HepG2 (cell line): ENCODE data around the gene CFAP90. TPM values are rescaled to one million over a fixed set of nuclear protein-coding genes. Genes with fewer than 3 reads are reported as not detected.

Source experiments
- ATAC-seq: fragments of 200-7000 bp; cut with Tn5 transposase; 3 replicates; pipeline ENCODE4 v1.9.1; 2020; ENCODE audit warnings: mild to moderate bottlenecking, moderate library complexity
- BruUV-seq: library from RNA; stranded (reverse); fragments of 400-500 nt; replicated peaks from 2 replicates; lab custom pipeline; 2021; lab: Mats Ljungman, UMichigan
- CTCF ChIA-PET: fragments of 300-600 bp; formaldehyde crosslinking; extraction: SDS; loops from one replicate; lab custom pipeline; 2021; ENCODE audit warnings: low total read pairs, inconsistent platforms, low intra/inter-chr PET ratio; lab: Yijun Ruan, JAX
- POLR2A ChIA-PET: fragments of 350-600 bp; sonication (Branson Sonifier 250); formaldehyde crosslinking; loops from one replicate; lab custom pipeline; 2020; ENCODE audit warnings: antibody characterized with exemption, inconsistent platforms; lab: Yijun Ruan, JAX
- DNase-seq: peaks from one replicate; pipeline ENCODE4 v3.0.0-alpha.2; 2015; ENCODE audit warnings: low spot score
- FAIRE-seq: peaks from 3 replicates; lab custom pipeline; 2011; peaks lifted over from hg19 to GRCh38; lab: Jason Lieb, UNC
- H2AFZ ChIP-seq: one replicate; pipeline ENCODE4 v1.6.1; 2011; ENCODE audit warnings: low read length, inconsistent platforms
- H3K27ac ChIP-seq: fragments of 300-600 bp; 3 replicates; pipeline ENCODE4 v1.8.0; 2011; ENCODE audit warnings: mixed run types, mild to moderate bottlenecking, mixed read lengths, low read length, inconsistent platforms; ENCODE audit not compliant: insufficient read depth; ENCODE audit errors: extremely low read length
- H3K27me3 ChIP-seq, 2 experiments: fragments of 200-600 bp in 1 of 2; 2 replicates in 1 of 2; 3 replicates in 1 of 2; pipeline versions ENCODE4 v1.6.0 to v1.8.0; 2011; ENCODE audit warnings: low read length in 2 of 2, mild to moderate bottlenecking in 2 of 2, moderate library complexity in 2 of 2, inconsistent platforms in 1 of 2; ENCODE audit not compliant: insufficient read depth in 2 of 2, control insufficient read depth in 1 of 2
- H3K36me3 ChIP-seq, 2 experiments: fragments of 200-600 bp in 1 of 2; replicated peaks in 1 of 2; 2 replicates in 1 of 2; 3 replicates in 1 of 2; pipeline versions ENCODE4 v1.5.1 to v1.8.0; 2011; ENCODE audit warnings: low read length in 2 of 2, inconsistent platforms in 1 of 2; ENCODE audit not compliant: insufficient read depth in 2 of 2, control insufficient read depth in 1 of 2
- H3K4me1 ChIP-seq: 2 replicates; pipeline ENCODE4 v1.5.1; 2012; ENCODE audit warnings: low read length, inconsistent platforms; ENCODE audit not compliant: insufficient read depth
- H3K4me2 ChIP-seq: 2 replicates; pipeline ENCODE4 v1.6.0; 2011; ENCODE audit warnings: low read depth, low read length, inconsistent platforms
- H3K4me3 ChIP-seq, 3 experiments: fragments of 200-600 bp in 1 of 3; sonication (generic), shearing (Covaris generic) in 1 of 3; replicated peaks in 1 of 3; 2 replicates each; pipeline ENCODE4 v1.5.1; 2011 to 2016; ENCODE audit warnings: low read length in 3 of 3, inconsistent platforms in 2 of 3, low read depth in 2 of 3, mild to moderate bottlenecking in 2 of 3, control low read depth in 1 of 3, mixed read lengths in 1 of 3; ENCODE audit not compliant: insufficient read depth in 1 of 3
- H3K79me2 ChIP-seq: one replicate; pipeline ENCODE4 v1.6.1; 2011; ENCODE audit warnings: low read length, inconsistent platforms; ENCODE audit not compliant: insufficient read depth
- H3K9ac ChIP-seq: 2 replicates; pipeline ENCODE4 v1.6.0; 2011; ENCODE audit warnings: mild to moderate bottlenecking, low read depth, low read length, inconsistent platforms; ENCODE audit not compliant: insufficient read depth
- H3K9me3 ChIP-seq: 2 replicates; pipeline ENCODE4 v1.5.1; 2012; ENCODE audit warnings: mild to moderate bottlenecking, low read length
- H4K20me1 ChIP-seq: 2 replicates; pipeline ENCODE4 v1.6.0; 2011; ENCODE audit warnings: inconsistent platforms, mild to moderate bottlenecking, low read length, moderate library complexity; ENCODE audit not compliant: insufficient read depth
- ATF7 ChIP-seq, 2 experiments: fragments of 450-650 bp in 1 of 2; sonication (generic) in 1 of 2; formaldehyde crosslinking in 1 of 2; IDR thresholded peaks; 2 replicates each; pipeline versions ENCODE4 v1.4.0 to v1.6.1; 2016 to 2020; ENCODE audit warnings: antibody characterized with exemption in 1 of 2, mild to moderate bottlenecking in 1 of 2, missing genetic modification reagents in 1 of 2
- CENPT ChIP-seq: sonication (generic); formaldehyde crosslinking; IDR thresholded peaks from 2 replicates; pipeline ENCODE4 v1.8.0; 2022; ENCODE audit warnings: low read depth, mild to moderate bottlenecking, moderate library complexity, missing genetic modification reagents
- CREB1 ChIP-seq, 2 experiments: fragments of 450-650 bp in 1 of 2; IDR thresholded peaks; 2 replicates each; pipeline ENCODE4 v1.6.1; 2016 to 2017; ENCODE audit warnings: control low read depth in 1 of 2, mild to moderate bottlenecking in 1 of 2, missing compliant biosample characterization in 1 of 2, missing genetic modification characterization in 1 of 2
- FOXC1 ChIP-seq: sonication (generic); formaldehyde crosslinking; IDR thresholded peaks from 2 replicates; pipeline ENCODE4 v1.8.0; 2022; ENCODE audit warnings: mild to moderate bottlenecking, missing genetic modification reagents, borderline replicate concordance
- FOXO4 ChIP-seq: sonication (generic); formaldehyde crosslinking; conservative IDR thresholded peaks from 2 replicates; pipeline ENCODE4 v1.8.1; 2023; ENCODE audit warnings: missing genetic modification reagents
- IRF1 ChIP-seq: sonication (generic); formaldehyde crosslinking; IDR thresholded peaks from 2 replicates; pipeline ENCODE4 v1.4.0; 2020; ENCODE audit warnings: low read depth, mild to moderate bottlenecking, missing genetic modification reagents
- MAFF ChIP-seq: IDR thresholded peaks from 2 replicates; pipeline ENCODE4 v1.6.1; 2011; ENCODE audit warnings: low read depth, low read length, improper control_type of control experiment
- MIER3 ChIP-seq: IDR thresholded peaks from 2 replicates; pipeline ENCODE4 v1.6.1; 2016; ENCODE audit warnings: missing compliant biosample characterization, borderline replicate concordance
- POGK ChIP-seq: sonication (generic); formaldehyde crosslinking; conservative IDR thresholded peaks from 2 replicates; pipeline ENCODE4 v1.8.0; 2022; ENCODE audit warnings: mild to moderate bottlenecking, moderate library complexity, missing genetic modification reagents
- SALL2 ChIP-seq: sonication (generic); formaldehyde crosslinking; IDR thresholded peaks from 2 replicates; pipeline ENCODE4 v1.8.1; 2023; ENCODE audit warnings: mild to moderate bottlenecking, missing genetic modification reagents, inconsistent platforms
- TCF7L2 ChIP-seq: IDR thresholded peaks from 2 replicates; pipeline ENCODE4 v1.6.1; 2011; ENCODE audit warnings: mild to moderate bottlenecking, low read depth, low read length, moderate library complexity
- ZNF510 ChIP-seq: sonication (generic); formaldehyde crosslinking; IDR thresholded peaks from 2 replicates; pipeline ENCODE4 v1.4.0; 2020; ENCODE audit warnings: low read depth, mild to moderate bottlenecking, missing genetic modification reagents
- WGBS: methylation state at CpG from one replicate; pipeline ENCODE4 v1.1.6; 2017; ENCODE audit warnings: low lambda C conversion rate; 5-methylcytosine and 5-hydroxymethylcytosine counted together
- in situ Hi-C: cut with HindIII; loops from 2 replicates; pipeline ENCODE4 v1.10.0; 2017; ENCODE audit warnings: low pct_unique_long_range_greater_than_20kb; ENCODE audit not compliant: extremely low pct_ligation_motif_present
- intact Hi-C: fragments of 100-400 bp; cut with micrococcal nuclease; formaldehyde crosslinking; loops from one replicate; pipeline ENCODE4 v1.10.0; 2022; ENCODE audit not compliant: unreplicated experiment
- polyA plus RNA-seq, 8 experiments: library from polyadenylated mRNA; depleted of rRNA in 3 of 8; stranded (reverse) in 7 of 8; unstranded in 1 of 8; fragments of >200 nt; fragmentation: Illumina TruSeq in 4 of 8; extraction: Trizol in 4 of 8; gene quantifications; 2 replicates each; pipeline versions ENCODE4 v1.2.1 to v1.2.3, GENCODE V29; 2011 to 2016; ENCODE audit warnings: low read depth in 4 of 8, missing spikeins in 1 of 8, mixed read lengths in 1 of 8; ENCODE audit not compliant: insufficient read depth in 1 of 8
- total RNA-seq, 5 experiments: library from RNA; depleted of rRNA; stranded (reverse); fragments of >200 nt; fragmentation: Illumina TruSeq; extraction: Trizol; gene quantifications; 2 replicates each; pipeline ENCODE4 v1.2.3, GENCODE V29; 2016; ENCODE audit warnings: low read depth in 1 of 5

CFAP90 gene
- total and polyA plus RNA-seq, 2 of the 13 experiments (the other 11 are each of a cell fraction or from before 2014, with no cell fraction given), result 0.11 TPM; not detected in 1

- TF ChIP-seq FOXO4 (CRISPR knock-in tag) (no peak), SALL2 (no peak), MIER3 (CRISPR knock-in tag) (no peak), IRF1 (CRISPR knock-in tag) (no peak), FOXC1 (CRISPR knock-in tag) (no peak)
These were observed 47.0 kb downstream of the CFAP90 start (continued) for GRCh38 chr5:7803937-7804336.

- ATAC-seq, result no peak
- Histone ChIP-seq H4K20me1 (no peaks in the 10 kb centered on the region), H3K79me2 (no peaks in the 10 kb centered on the region), H3K27ac (no peak overlapping the region), H3K4me3 (no peak overlapping the region), H2AFZ (no peak overlapping the region), H3K9me3 (no peaks in the 10 kb centered on the region), H3K4me1 (no peaks in the 10 kb centered on the region), H3K36me3 (no peaks in the 10 kb centered on the region), H3K27me3 (peaks cover 0 to 8% of the 10 kb centered on the region in 2 experiments; a peak in 1 of 5 replicates), H3K4me2 (no peak overlapping the region), H3K9ac (no peak overlapping the region)
- WGBS, result 3% methylated on average over 5 of the region's 6 CpGs
- no TSS peak for BruUV-seq
- ChIA-PET POLR2A (no interaction called here), CTCF (no interaction called here)
- intact Hi-C loops (no loop called here), in situ Hi-C loops (no loop called here)
- no peak for DNase-seq
- no peak for FAIRE-seq
- TF ChIP-seq MAFF (0 out of 2 replicates have a peak, but pooled peaks have one; percentile 18), POGK (no peak), CREB1 (IDR thresholded peaks at IDR 0.05) (peak; percentile 85), CREB1 (CRISPR knock-in tag; IDR thresholded peaks at IDR 0.05) (no peak), ATF7 (IDR thresholded peaks at IDR 0.05) (peak; percentile 84), ATF7 (CRISPR knock-in tag; IDR thresholded peaks at IDR 0.05) (no peak), ZNF510 (no peak), CENPT (no peak), TCF7L2 (no peak)
These were observed 48.1 kb downstream of the CFAP90 start for GRCh38 chr5:7802855-7803254.
